Endodermal cell (in vitro differentiated cells): ENCODE data around the gene PTPN9. TPM values are rescaled to one million over a fixed set of nuclear protein-coding genes. Genes with fewer than 3 reads are reported as not detected.
"Not testable (repeated sequence)": the region's sequence is repeated elsewhere in the genome, so short reads cannot be mapped to it uniquely, and the experiment has no call there.

ENCODE experiments used
- DNase-seq: peaks from one replicate; pipeline ENCODE4 v3.0.0-alpha.2; 2017
- H3K27ac ChIP-seq: 2 replicates; pipeline ENCODE4 v1.5.1; 2013; ENCODE audit warnings: mild to moderate bottlenecking, low read depth, low read length, moderate library complexity
- H3K27me3 ChIP-seq: 2 replicates; pipeline ENCODE4 v1.6.1; 2013; ENCODE audit warnings: mild to moderate bottlenecking, low read length, moderate library complexity; ENCODE audit not compliant: insufficient read depth, control insufficient read depth, poor library complexity, severe bottlenecking
- H3K36me3 ChIP-seq: 2 replicates; pipeline ENCODE4 v1.7.0; 2013; ENCODE audit warnings: mild to moderate bottlenecking, low read length, moderate library complexity; ENCODE audit not compliant: control insufficient read depth, insufficient read depth
- H3K4me1 ChIP-seq: one replicate; pipeline ENCODE4 v1.7.0; 2013; ENCODE audit warnings: low read length; ENCODE audit not compliant: control insufficient read depth, insufficient read depth
- H3K4me3 ChIP-seq: 2 replicates; pipeline ENCODE4 v1.5.1; 2013; ENCODE audit warnings: mild to moderate bottlenecking, low read length, moderate library complexity
- H3K9ac ChIP-seq: 2 replicates; pipeline ENCODE4 v1.6.1; 2013; ENCODE audit warnings: mild to moderate bottlenecking, low read length, moderate library complexity; ENCODE audit not compliant: poor library complexity, severe bottlenecking; ENCODE audit errors: extremely low read depth
- H3K9me3 ChIP-seq: 2 replicates; pipeline ENCODE4 v1.6.1; 2013; ENCODE audit warnings: mild to moderate bottlenecking, low read length, moderate library complexity; ENCODE audit not compliant: control insufficient read depth
- H3K27ac Mint-ChIP-seq: 2 replicates; pipeline ENCODE4 v1.8.0; 2020; ENCODE audit warnings: mixed read lengths
- H3K27me3 Mint-ChIP-seq: 2 replicates; pipeline ENCODE4 v1.8.0; 2021; ENCODE audit warnings: mild to moderate bottlenecking, mixed read lengths; ENCODE audit not compliant: insufficient read depth
- H3K36me3 Mint-ChIP-seq: 2 replicates; pipeline ENCODE4 v1.8.0; 2020; ENCODE audit warnings: low read depth, mixed read lengths
- H3K4me1 Mint-ChIP-seq: 2 replicates; pipeline ENCODE4 v1.8.0; 2020; ENCODE audit warnings: mixed read lengths
- H3K4me3 Mint-ChIP-seq: 2 replicates; pipeline ENCODE4 v1.8.0; 2020; ENCODE audit warnings: mild to moderate bottlenecking, moderate library complexity, mixed read lengths
- H3K9me3 Mint-ChIP-seq: 2 replicates; pipeline ENCODE4 v1.8.0; 2020; ENCODE audit warnings: mild to moderate bottlenecking, mixed read lengths
- WGBS, 2 experiments: methylation state at CpG; one replicate each; pipeline versions ENCODE4 v1.1.5 to v1.1.7; 2013; ENCODE audit warnings: missing lambda C conversion rate in 2 of 2, mixed read lengths in 1 of 2; ENCODE audit not compliant: insufficient coverage in 1 of 2, insufficient read length in 1 of 2; 5-methylcytosine and 5-hydroxymethylcytosine counted together
- total RNA-seq, 2 donors: library from RNA; stranded (reverse); fragmentation: NEBNext Ultra II Directional in 1 of 2; extraction: Animal tissue kit (Norgen Biotek cat#: 25700) in 1 of 2; gene quantifications; 2 replicates in 1 of 2; 3 replicates in 1 of 2; pipeline ENCODE4 v1.2.1, GENCODE V29; 2021
- TF ChIP-seq, protein P1 (sequence below): fragments of 200-600 bp; sonication (generic); conservative IDR thresholded peaks from 2 replicates; pipeline ENCODE4 v1.5.0; 2021; ENCODE audit warnings: antibody characterized with exemption, mild to moderate bottlenecking

PTPN9 gene
- total RNA-seq, 2 donors from 2014 or later = 49.1 to 53.5 TPM

- Histone ChIP-seq H3K4me3 (no peak overlapping the region), H3K4me1 (peaks cover 2% of the 10 kb centered on the region), H3K9me3 (no peaks in the 10 kb centered on the region), H3K36me3 (no peaks in the 10 kb centered on the region), H3K27me3 (no peaks in the 10 kb centered on the region), H3K9ac (no peak overlapping the region), H3K27ac (no peak overlapping the region)
- DNase-seq = no peak
- Mint-ChIP-seq H3K36me3 (peaks cover 20% of the 10 kb centered on the region), H3K9me3 (no peaks in the 10 kb centered on the region), H3K4me1 (peaks cover 22% of the 10 kb centered on the region), H3K27ac (peak overlapping the region; percentile 13), H3K4me3 (no peak overlapping the region), H3K27me3 (no peaks in the 10 kb centered on the region)
- 95% methylated on average over 1 of the region's 1 CpG; no CpG with 5 or more reads in 1 of the 2 experiments for WGBS, 2 experiments
- TF ChIP-seq, protein P1, sequence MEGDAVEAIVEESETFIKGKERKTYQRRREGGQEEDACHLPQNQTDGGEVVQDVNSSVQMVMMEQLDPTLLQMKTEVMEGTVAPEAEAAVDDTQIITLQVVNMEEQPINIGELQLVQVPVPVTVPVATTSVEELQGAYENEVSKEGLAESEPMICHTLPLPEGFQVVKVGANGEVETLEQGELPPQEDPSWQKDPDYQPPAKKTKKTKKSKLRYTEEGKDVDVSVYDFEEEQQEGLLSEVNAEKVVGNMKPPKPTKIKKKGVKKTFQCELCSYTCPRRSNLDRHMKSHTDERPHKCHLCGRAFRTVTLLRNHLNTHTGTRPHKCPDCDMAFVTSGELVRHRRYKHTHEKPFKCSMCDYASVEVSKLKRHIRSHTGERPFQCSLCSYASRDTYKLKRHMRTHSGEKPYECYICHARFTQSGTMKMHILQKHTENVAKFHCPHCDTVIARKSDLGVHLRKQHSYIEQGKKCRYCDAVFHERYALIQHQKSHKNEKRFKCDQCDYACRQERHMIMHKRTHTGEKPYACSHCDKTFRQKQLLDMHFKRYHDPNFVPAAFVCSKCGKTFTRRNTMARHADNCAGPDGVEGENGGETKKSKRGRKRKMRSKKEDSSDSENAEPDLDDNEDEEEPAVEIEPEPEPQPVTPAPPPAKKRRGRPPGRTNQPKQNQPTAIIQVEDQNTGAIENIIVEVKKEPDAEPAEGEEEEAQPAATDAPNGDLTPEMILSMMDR = no peak
Measured at GRCh38 chr15:75545064-75545463, 34.1 kb downstream of the PTPN9 start.

GRCh38 chr15:75544359-75544758, 34.8 kb downstream of the PTPN9 start:
- WGBS, 2 experiments = 92 to 100% methylated on average over 1 to 2 of the region's 2 CpGs
- H3K27ac ChIP-seq = no peak overlapping the region
- peaks cover 22% of the 10 kb centered on the region for H3K4me1 Mint-ChIP-seq
- no peaks in the 10 kb centered on the region for H3K27me3 ChIP-seq
- H3K4me1 ChIP-seq = peaks cover 2% of the 10 kb centered on the region
- peaks cover 16% of the 10 kb centered on the region for H3K36me3 Mint-ChIP-seq
- no peak for DNase-seq
- no peaks in the 10 kb centered on the region for H3K9me3 ChIP-seq
- H3K27me3 Mint-ChIP-seq = no peaks in the 10 kb centered on the region
- no peaks in the 10 kb centered on the region for H3K9me3 Mint-ChIP-seq
- no peak overlapping the region for H3K9ac ChIP-seq
- H3K36me3 ChIP-seq = no peaks in the 10 kb centered on the region
- TF ChIP-seq, protein P1 = no peak
- no peak overlapping the region for H3K4me3 Mint-ChIP-seq
- peak overlapping the region; percentile 13 for H3K27ac Mint-ChIP-seq
- H3K4me3 ChIP-seq = no peak overlapping the region

- H3K27me3 ChIP-seq, H3K27ac ChIP-seq, H3K9me3 Mint-ChIP-seq, H3K4me1 ChIP-seq, H3K36me3 ChIP-seq, H3K4me3 Mint-ChIP-seq, H3K27ac Mint-ChIP-seq, DNase-seq, H3K9me3 ChIP-seq, H3K9ac ChIP-seq, H3K27me3 Mint-ChIP-seq, H3K4me3 ChIP-seq: not testable (repeated sequence)
- peaks cover 22% of the 10 kb centered on the region for H3K4me1 Mint-ChIP-seq
- peaks cover 20% of the 10 kb centered on the region for H3K36me3 Mint-ChIP-seq
- 92 to 94% methylated on average over 3 to 4 of the region's 6 CpGs for WGBS, 2 experiments
Measured at GRCh38 chr15:75542949-75543545, 36.1 kb downstream of the PTPN9 start.

DNA sequence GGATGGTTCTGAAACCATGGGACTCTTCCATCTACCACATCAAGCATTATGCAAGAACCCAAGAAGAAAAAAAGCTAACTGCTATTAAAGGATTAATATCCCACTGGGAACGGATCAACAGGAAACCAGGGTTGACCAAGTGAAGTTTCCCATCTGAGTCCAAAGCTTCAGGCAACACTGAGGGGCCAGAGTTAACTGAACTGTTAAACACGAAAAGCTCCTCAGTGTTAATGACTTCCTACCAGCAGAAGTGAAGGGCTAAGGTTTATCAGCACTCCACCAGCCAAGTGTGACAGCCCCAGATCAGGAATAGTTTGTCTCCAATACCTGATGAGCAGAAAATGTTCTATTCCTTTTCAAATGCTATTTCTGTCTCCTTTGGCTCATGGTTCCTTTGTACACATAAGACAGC, 36.7 kb downstream of the PTPN9 start:
- no peak overlapping the region for H3K9ac ChIP-seq
- Mint-ChIP-seq H3K4me1 (peaks cover 22% of the 10 kb centered on the region), H3K4me3 (no peak overlapping the region), H3K36me3 (peaks cover 23% of the 10 kb centered on the region), H3K27ac (no peak overlapping the region), H3K27me3 (no peaks in the 10 kb centered on the region), H3K9me3 (peaks cover 5% of the 10 kb centered on the region)
- TF ChIP-seq, protein P1 = no peak
- no peak overlapping the region for H3K4me3 ChIP-seq
- H3K4me1 ChIP-seq = peaks cover 2% of the 10 kb centered on the region
- H3K27ac ChIP-seq = no peak overlapping the region
- peaks cover 9% of the 10 kb centered on the region for H3K36me3 ChIP-seq
- WGBS, 2 experiments = 65 to 86% methylated on average over 1 to 2 of the region's 2 CpGs
- H3K9me3 ChIP-seq = no peaks in the 10 kb centered on the region
- DNase-seq = peak; percentile 44
- H3K27me3 ChIP-seq = no peaks in the 10 kb centered on the region
